Sigmoid colon (tissue), 4 donors: ENCODE results near the gene DLX3.

ENCODE experiments used
- EP300 ChIP-seq, 4 donors: sonication (generic); formaldehyde crosslinking; IDR thresholded peaks; one replicate each; pipeline ENCODE4 v1.6.1; 2017; ENCODE audit warnings: antibody characterized with exemption in 4 of 4
- POLR2A ChIP-seq, 2 donors: fragments of 450-650 bp; IDR thresholded peaks; one replicate each; pipeline ENCODE4 v1.6.1; 2016; ENCODE audit warnings: antibody characterized with exemption in 2 of 2, mild to moderate bottlenecking in 2 of 2, moderate library complexity in 2 of 2
- TF ChIP-seq, protein P1 (sequence below), 4 experiments: fragments of 450-650 bp in 3 of 4; fragments of 200-600 bp in 1 of 4; IDR thresholded peaks; one replicate each; pipeline ENCODE4 v1.5.1; 2016 to 2019; ENCODE audit warnings: antibody characterized with exemption in 4 of 4, mild to moderate bottlenecking in 3 of 4, moderate library complexity in 2 of 4

DNA sequence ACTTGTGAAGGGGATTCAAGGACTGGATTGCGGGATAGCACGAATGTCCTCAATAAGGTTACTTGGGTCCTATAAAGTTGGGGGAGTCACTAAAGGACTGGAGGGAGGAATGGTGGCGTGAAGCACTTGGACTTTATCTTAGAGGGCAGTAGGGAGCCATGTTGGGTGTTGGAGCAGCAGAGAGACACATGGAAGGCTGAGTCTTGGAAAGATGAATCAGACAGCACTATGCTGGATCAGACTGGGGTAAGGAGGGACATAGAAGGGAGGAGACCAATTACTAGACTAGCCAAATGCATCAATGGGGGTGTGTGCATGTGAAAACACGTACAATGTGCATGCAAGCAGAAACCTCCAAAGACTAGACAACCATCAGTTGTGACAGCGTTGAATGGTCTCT is 52.1 kb downstream of the DLX3 start:
- TF ChIP-seq, protein P1, sequence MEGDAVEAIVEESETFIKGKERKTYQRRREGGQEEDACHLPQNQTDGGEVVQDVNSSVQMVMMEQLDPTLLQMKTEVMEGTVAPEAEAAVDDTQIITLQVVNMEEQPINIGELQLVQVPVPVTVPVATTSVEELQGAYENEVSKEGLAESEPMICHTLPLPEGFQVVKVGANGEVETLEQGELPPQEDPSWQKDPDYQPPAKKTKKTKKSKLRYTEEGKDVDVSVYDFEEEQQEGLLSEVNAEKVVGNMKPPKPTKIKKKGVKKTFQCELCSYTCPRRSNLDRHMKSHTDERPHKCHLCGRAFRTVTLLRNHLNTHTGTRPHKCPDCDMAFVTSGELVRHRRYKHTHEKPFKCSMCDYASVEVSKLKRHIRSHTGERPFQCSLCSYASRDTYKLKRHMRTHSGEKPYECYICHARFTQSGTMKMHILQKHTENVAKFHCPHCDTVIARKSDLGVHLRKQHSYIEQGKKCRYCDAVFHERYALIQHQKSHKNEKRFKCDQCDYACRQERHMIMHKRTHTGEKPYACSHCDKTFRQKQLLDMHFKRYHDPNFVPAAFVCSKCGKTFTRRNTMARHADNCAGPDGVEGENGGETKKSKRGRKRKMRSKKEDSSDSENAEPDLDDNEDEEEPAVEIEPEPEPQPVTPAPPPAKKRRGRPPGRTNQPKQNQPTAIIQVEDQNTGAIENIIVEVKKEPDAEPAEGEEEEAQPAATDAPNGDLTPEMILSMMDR (IDR thresholded peaks at IDR 0.05): no peak
- no peak for TF ChIP-seq EP300 (IDR thresholded peaks at IDR 0.05)
- no peak for TF ChIP-seq POLR2A (IDR thresholded peaks at IDR 0.05)
